ENCODE data around the gene CX3CR1.
A peak's percentile ranks its signal among the peaks of the same experiment; 100 is the strongest.

The CX3CR1 gene

DNA sequence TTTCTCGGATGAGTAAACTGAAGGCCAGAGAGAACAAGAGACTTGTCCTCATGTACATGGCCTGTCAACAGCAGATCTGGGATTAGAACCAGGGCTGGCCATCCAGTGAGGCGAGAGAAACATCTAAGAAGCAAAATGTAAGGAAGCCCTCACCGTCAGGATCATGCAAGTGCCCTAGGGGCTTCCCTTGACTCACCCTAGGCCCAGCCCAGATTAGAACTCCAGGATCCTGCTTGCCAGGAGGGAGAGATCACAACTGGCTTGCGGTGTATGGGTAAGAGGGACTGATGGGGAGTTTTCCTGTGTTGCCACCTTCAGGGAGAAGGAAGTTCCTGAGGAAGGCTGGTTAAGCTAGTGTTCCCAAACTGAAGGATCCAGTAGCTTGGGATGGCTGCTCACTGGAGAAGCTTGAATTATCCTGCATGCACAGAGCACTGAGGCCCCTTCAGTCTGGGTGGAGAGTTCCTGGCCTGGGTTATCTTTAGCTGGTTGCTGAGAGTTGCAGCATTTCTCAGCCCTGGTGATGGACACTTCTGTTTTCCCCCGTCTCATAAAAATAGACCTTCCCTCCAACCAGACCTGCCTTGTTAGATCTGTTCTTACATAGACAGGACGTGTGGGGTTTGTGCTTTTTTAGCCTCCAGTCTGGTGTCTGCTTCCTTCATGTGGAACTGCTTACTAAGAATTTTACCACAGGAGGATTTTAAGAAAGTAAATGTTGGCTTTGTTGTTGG, 59.3 kb downstream of the CX3CR1 start:
- peak; percentile 89 for DNase-seq

DNA sequence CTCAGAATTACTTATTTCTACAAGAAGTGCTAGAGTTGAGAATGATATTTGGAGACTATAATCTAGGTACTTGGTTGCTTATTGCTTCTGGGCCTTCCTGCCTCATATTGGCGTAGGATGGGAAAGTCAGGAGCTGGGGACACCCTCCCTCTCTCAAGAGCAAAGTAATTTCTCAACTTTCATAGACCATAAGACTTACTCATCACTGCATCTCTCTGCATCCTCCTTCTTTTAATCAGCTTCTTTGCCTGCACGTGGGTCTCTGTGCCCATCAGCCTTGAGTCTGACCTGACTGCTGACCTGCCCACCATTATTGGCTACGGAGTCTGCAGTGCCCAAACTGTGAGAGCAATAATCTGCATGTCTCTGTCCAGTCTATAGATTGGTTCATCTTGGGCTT, 60.1 kb downstream of the CX3CR1 start:
- DNase-seq: no peak

DNA sequence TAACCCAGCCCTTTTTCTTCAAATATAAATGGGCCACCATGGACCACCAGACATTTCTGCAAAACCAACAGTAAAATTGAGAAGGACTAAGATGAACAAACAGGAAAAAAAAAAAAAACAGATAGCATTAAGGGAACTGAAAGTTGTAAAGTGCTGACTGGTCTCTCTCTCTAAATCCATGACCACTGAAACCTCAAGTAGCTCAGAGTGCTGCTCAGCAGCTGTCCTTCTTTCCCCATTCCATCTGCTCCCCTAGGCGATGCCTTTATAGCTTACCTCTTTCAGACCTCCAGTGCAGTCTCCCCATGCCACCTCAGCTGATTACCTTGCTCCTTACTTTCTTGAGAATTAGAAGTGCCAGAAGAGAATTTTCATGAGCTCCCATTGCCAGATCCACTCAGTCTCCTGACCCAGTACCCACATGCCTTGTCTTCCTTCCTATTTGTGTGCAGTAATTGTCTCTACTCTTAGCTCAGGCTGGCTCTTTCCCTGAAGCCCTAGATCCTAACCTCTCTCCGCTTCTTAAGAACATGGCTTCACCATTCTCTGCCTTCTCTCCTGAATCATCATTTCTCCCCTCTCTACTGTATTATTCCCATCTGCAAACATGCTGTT, 63.6 kb downstream of the CX3CR1 start:
- DNase-seq: peak; percentile 95

DNA sequence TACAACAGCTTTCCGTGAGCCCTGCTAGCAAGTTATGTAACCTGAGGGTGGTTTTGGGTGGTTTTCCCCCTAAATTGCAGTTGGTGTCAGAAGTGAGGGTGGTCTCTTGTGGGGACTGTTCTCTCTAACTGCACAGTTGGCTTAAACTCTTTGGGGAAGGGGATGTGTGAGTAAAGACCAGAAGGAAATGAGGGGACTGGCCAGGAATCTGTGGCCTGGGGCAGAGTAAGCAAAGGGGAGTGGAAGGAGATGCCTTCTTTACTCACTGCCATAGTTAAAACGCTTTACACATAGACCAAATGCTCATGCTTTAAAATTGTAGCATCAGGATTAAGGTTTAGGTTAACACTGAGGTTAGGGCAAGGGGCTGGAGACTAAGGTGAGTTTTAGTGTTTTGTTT, 66.2 kb downstream of the CX3CR1 start:
- no peak for DNase-seq
